HCT116 (cell line): ENCODE results near the gene CBFA2T3. TPM values are rescaled to one million over a fixed set of nuclear protein-coding genes. Genes with fewer than 3 reads are reported as not detected.

Source experiments
- ATAC-seq: fragments of 200-7000 bp; cut with Tn5 transposase; 2 replicates; pipeline ENCODE4 v1.9.1; 2020; ENCODE audit warnings: mild to moderate bottlenecking, moderate library complexity
- BruUV-seq: library from RNA; stranded (reverse); fragments of 400-500 nt; replicated peaks from 2 replicates; lab custom pipeline; 2021; lab: Mats Ljungman, UMichigan
- CTCF ChIA-PET: fragments of 300-600 bp; sonication (Branson Sonifier 250); formaldehyde crosslinking; loops from one replicate; lab custom pipeline; 2021; ENCODE audit warnings: antibody characterized with exemption; lab: Charles Lee
- POLR2A ChIA-PET: fragments of 300-600, 350-600 bp; sonication (Branson Sonifier 250); formaldehyde crosslinking; loops from one replicate; lab custom pipeline; 2021; ENCODE audit warnings: antibody characterized with exemption; lab: Charles Lee
- RAD21 ChIA-PET, 2 experiments: fragments of 300-600 bp; sonication (Branson Sonifier 250); formaldehyde crosslinking; loops; one replicate each; lab custom pipeline; 2023; ENCODE audit warnings: low total read pairs in 2 of 2; ENCODE audit not compliant: uncharacterized antibody in 2 of 2, unreplicated experiment in 2 of 2, low non-redundant PET in 1 of 2; lab: Charles Lee
- DNase-seq: peaks from one replicate; pipeline ENCODE4 v3.0.0-alpha.2; 2010; ENCODE audit warnings: low read depth, low spot score
- H2AFZ ChIP-seq: fragments of 200-600 bp; shearing (Covaris generic), sonication (generic); 2 replicates; pipeline ENCODE4 v1.6.1; 2017; ENCODE audit warnings: low read depth, mixed run types, mixed read lengths, antibody characterized with exemption, low read length; ENCODE audit not compliant: poor library complexity, severe bottlenecking
- H3K27ac ChIP-seq: 2 replicates; pipeline ENCODE4 v1.5.1; 2012; ENCODE audit warnings: low read depth, low read length
- H3K27me3 ChIP-seq: fragments of 200-600 bp; sonication (generic); 2 replicates; pipeline ENCODE4 v1.6.1; 2016; ENCODE audit warnings: mixed run types, low read length, mixed read lengths; ENCODE audit not compliant: insufficient read depth
- H3K36me3 ChIP-seq, 2 experiments: fragments of 200-500 bp in 1 of 2; fragments of 200-600 bp in 1 of 2; sonication (Bioruptor generic) in 1 of 2; sonication (generic) in 1 of 2; 2 replicates each; pipeline versions ENCODE4 v1.5.1 to v1.6.1; 2014 to 2016; ENCODE audit warnings: low read length in 2 of 2, inconsistent platforms in 1 of 2, mixed read lengths in 1 of 2, mixed run types in 1 of 2; ENCODE audit not compliant: insufficient read depth in 2 of 2, control insufficient read depth in 1 of 2
- H3K4me1 ChIP-seq, 2 experiments: fragments of 200-600 bp in 1 of 2; sonication (generic) in 1 of 2; 2 replicates each; pipeline versions ENCODE4 v1.5.1 to v1.6.1; 2012 to 2017; ENCODE audit warnings: low read length in 2 of 2, inconsistent platforms in 1 of 2, mild to moderate bottlenecking in 1 of 2, mixed read lengths in 1 of 2, mixed run types in 1 of 2, moderate library complexity in 1 of 2; ENCODE audit not compliant: insufficient read depth in 2 of 2, control insufficient read depth in 1 of 2
- H3K4me2 ChIP-seq: fragments of 200-600 bp; sonication (generic); 2 replicates; pipeline ENCODE4 v1.6.1; 2017; ENCODE audit warnings: mixed run types, low read length, mixed read lengths
- H3K4me3 ChIP-seq, 2 experiments: fragments of 200-600 bp in 1 of 2; sonication (generic) in 1 of 2; replicated peaks in 1 of 2; 2 replicates each; pipeline ENCODE4 v1.5.1; 2011 to 2016; ENCODE audit warnings: low read length in 2 of 2, control low read depth in 1 of 2, low read depth in 1 of 2, mild to moderate bottlenecking in 1 of 2, mixed read lengths in 1 of 2, mixed run types in 1 of 2
- H3K79me2 ChIP-seq: fragments of 200-600 bp; sonication (generic); 2 replicates; pipeline ENCODE4 v1.6.1; 2017; ENCODE audit warnings: mild to moderate bottlenecking, mixed run types, low read length, moderate library complexity, mixed read lengths; ENCODE audit not compliant: insufficient read depth
- H3K9ac ChIP-seq: fragments of 200-600 bp; sonication (generic); 2 replicates; pipeline ENCODE4 v1.6.1; 2016; ENCODE audit warnings: low read length, mixed read lengths
- H3K9me2 ChIP-seq: fragments of 200-600 bp; sonication (generic), shearing (Covaris generic); 2 replicates; pipeline ENCODE4 v1.6.1; 2017; ENCODE audit warnings: mixed run types, mild to moderate bottlenecking, moderate library complexity; ENCODE audit not compliant: insufficient read depth
- H3K9me3 ChIP-seq, 2 experiments: fragments of 200-500 bp in 1 of 2; fragments of 200-600 bp in 1 of 2; sonication (Bioruptor generic) in 1 of 2; sonication (generic) in 1 of 2; 2 replicates each; pipeline ENCODE4 v1.6.1; 2014 to 2017; ENCODE audit warnings: low read length in 2 of 2, mixed read lengths in 2 of 2, inconsistent platforms in 1 of 2, low read depth in 1 of 2, mild to moderate bottlenecking in 1 of 2, mixed run types in 1 of 2, moderate library complexity in 1 of 2; ENCODE audit not compliant: control insufficient read depth in 1 of 2, insufficient read depth in 1 of 2
- H4K20me1 ChIP-seq: fragments of 200-600 bp; sonication (generic), shearing (Covaris generic); 2 replicates; pipeline ENCODE4 v1.6.1; 2017; ENCODE audit warnings: mixed run types, mild to moderate bottlenecking, moderate library complexity; ENCODE audit not compliant: insufficient read depth
- ATF3 ChIP-seq: IDR thresholded peaks from 2 replicates; pipeline ENCODE4 v1.6.1; 2012
- CBX3 ChIP-seq: IDR thresholded peaks from 2 replicates; pipeline ENCODE4 v1.6.1; 2012; ENCODE audit warnings: low read depth
- CTCF ChIP-seq, 3 experiments: fragments of 200-600 bp in 1 of 3; sonication (generic) in 1 of 3; IDR thresholded peaks in 2 of 3; conservative IDR thresholded peaks in 1 of 3; 2 replicates each; pipeline ENCODE4 v1.5.1; 2012 to 2017; ENCODE audit warnings: low read depth in 2 of 3, low read length in 2 of 3, antibody characterized with exemption in 1 of 3, borderline replicate concordance in 1 of 3, control low read depth in 1 of 3, mild to moderate bottlenecking in 1 of 3, mixed read lengths in 1 of 3, mixed run types in 1 of 3, moderate library complexity in 1 of 3; ENCODE audit not compliant: insufficient read depth in 1 of 3
- EGR1 ChIP-seq: IDR thresholded peaks from 2 replicates; pipeline ENCODE4 v1.6.1; 2012; ENCODE audit warnings: low read depth
- ELF1 ChIP-seq: IDR thresholded peaks from 2 replicates; pipeline ENCODE4 v1.6.1; 2012; ENCODE audit warnings: low read depth, borderline replicate concordance
- EZH2 ChIP-seq: fragments of 200-600 bp; sonication (generic); IDR thresholded peaks from 2 replicates; pipeline ENCODE4 v1.6.1; 2017; ENCODE audit warnings: antibody characterized with exemption, mixed run types
- FOSL1 ChIP-seq: IDR thresholded peaks from 2 replicates; pipeline ENCODE4 v1.6.1; 2012; ENCODE audit warnings: low read depth
- JUND ChIP-seq: IDR thresholded peaks from 2 replicates; pipeline ENCODE4 v1.6.1; 2012
- POLR2A ChIP-seq: IDR thresholded peaks from 2 replicates; pipeline ENCODE4 v1.7.0; 2011; ENCODE audit warnings: borderline replicate concordance; ENCODE audit not compliant: insufficient read depth, insufficient read length; ENCODE audit errors: extremely low read depth
- POLR2AphosphoS5 ChIP-seq: IDR thresholded peaks from 2 replicates; pipeline ENCODE4 v1.6.1; 2011; ENCODE audit warnings: mild to moderate bottlenecking, low read depth, low read length, moderate library complexity
- RAD21 ChIP-seq: IDR thresholded peaks from 2 replicates; pipeline ENCODE4 v1.6.1; 2012; ENCODE audit warnings: low read depth, mild to moderate bottlenecking
- REST ChIP-seq: IDR thresholded peaks from 2 replicates; pipeline ENCODE4 v1.6.1; 2012; ENCODE audit warnings: low read depth
- SIN3A ChIP-seq: IDR thresholded peaks from 2 replicates; pipeline ENCODE4 v1.6.1; 2012; ENCODE audit warnings: low read depth
- SP1 ChIP-seq: IDR thresholded peaks from 2 replicates; pipeline ENCODE4 v1.6.1; 2012; ENCODE audit warnings: low read depth
- SRF ChIP-seq: IDR thresholded peaks from 2 replicates; pipeline ENCODE4 v1.6.1; 2012; ENCODE audit warnings: low read depth
- TCF7L2 ChIP-seq: IDR thresholded peaks from 2 replicates; pipeline ENCODE4 v1.7.0; 2011; ENCODE audit warnings: borderline replicate concordance, inconsistent platforms; ENCODE audit not compliant: insufficient read depth, insufficient read length; ENCODE audit errors: extremely low read depth
- YY1 ChIP-seq: IDR thresholded peaks from 2 replicates; pipeline ENCODE4 v1.6.1; 2011; ENCODE audit warnings: low read length, low read depth, moderate library complexity, mild to moderate bottlenecking; ENCODE audit not compliant: insufficient replicate concordance; ENCODE audit errors: extremely low read depth
- ZBTB33 ChIP-seq: IDR thresholded peaks from 2 replicates; pipeline ENCODE4 v1.6.1; 2011; ENCODE audit warnings: mild to moderate bottlenecking, low read length, moderate library complexity; ENCODE audit not compliant: insufficient replicate concordance; ENCODE audit errors: extremely low read depth
- ZFX ChIP-seq: fragments of 450-650 bp; IDR thresholded peaks from 2 replicates; pipeline ENCODE4 v1.6.1; 2017
- intact Hi-C: fragments of 100-400 bp; cut with micrococcal nuclease; formaldehyde crosslinking; loops from 2 replicates; pipeline ENCODE4 v1.10.0; 2022
- total RNA-seq: library from RNA; stranded (reverse); gene quantifications from one replicate; pipeline ENCODE4 v1.2.1, GENCODE V29; 2021; ENCODE audit not compliant: unreplicated experiment

The CBFA2T3 gene
- total RNA-seq, 1 experiment from 2014 or later = 19.1 TPM

- no peak for ATAC-seq
- no TSS peak for BruUV-seq
- H2AFZ ChIP-seq = no peak overlapping the region
- H3K4me2 ChIP-seq = no peak overlapping the region
- no peaks in the 10 kb centered on the region for H3K36me3 ChIP-seq
- ChIA-PET CTCF (no interaction called here), POLR2A (no interaction called here), RAD21 (no interaction called here)
- intact Hi-C loops = no loop called here
- H3K27ac ChIP-seq = no peak overlapping the region
- TF ChIP-seq FOSL1 (no peak), YY1 (no peak), ATF3 (no peak), EZH2 (no peak), JUND (no peak), TCF7L2 (no peak), ELF1 (no peak), CBX3 (no peak), RAD21 (no peak), POLR2A (no peak), EGR1 (no peak), SP1 (no peak), SIN3A (no peak), REST (no peak), POLR2AphosphoS5 (no peak), ZBTB33 (no peak), CTCF (IDR thresholded peaks at IDR 0.05 in 2 of 3, conservative IDR thresholded peaks at IDR 0.05 in 1 of 3; ENCODE audit: borderline replicate concordance in 1 of 3, insufficient read depth in 1 of 3, low read depth in 2 of 3, low read length in 2 of 3) (no peak), SRF (no peak), ZFX (no peak)
- H4K20me1 ChIP-seq = no peaks in the 10 kb centered on the region
- no peaks in the 10 kb centered on the region for H3K9me3 ChIP-seq
- no peak overlapping the region for H3K4me3 ChIP-seq
- no peaks in the 10 kb centered on the region for H3K4me1 ChIP-seq
- peaks cover under 1% of the 10 kb centered on the region; the same call in 1 of the 2 replicates for H3K27me3 ChIP-seq
- H3K79me2 ChIP-seq = no peaks in the 10 kb centered on the region
- no peaks in the 10 kb centered on the region for H3K9me2 ChIP-seq
- DNase-seq = no peak
- H3K9ac ChIP-seq = no peak overlapping the region
These were observed 30.6 kb upstream of the CBFA2T3 start for GRCh38 chr16:89007371-89008249.
